Spinal cord (tissue), 10 donors: ENCODE measurements around the gene CIB4. TPM values are rescaled to one million over a fixed set of nuclear protein-coding genes. Genes with fewer than 3 reads are reported as not detected.
"Not testable (repeated sequence)": the region's sequence is repeated elsewhere in the genome, so short reads cannot be mapped to it uniquely, and the experiment has no call there.

Experiments
- DNase-seq, 6 donors: peaks; one replicate each; pipeline versions ENCODE4 v3.0.0 to v3.0.0-alpha.2; 2013 to 2015; ENCODE audit warnings: low spot score in 6 of 6, low read depth in 4 of 6
- H3K27ac ChIP-seq: one replicate; pipeline ENCODE4 v1.5.1; 2013; ENCODE audit warnings: low read depth, low read length, control low read depth
- H3K27me3 ChIP-seq: one replicate; pipeline ENCODE4 v1.6.1; 2013; ENCODE audit warnings: low read length; ENCODE audit not compliant: control insufficient read depth, insufficient read depth
- H3K36me3 ChIP-seq: one replicate; pipeline ENCODE4 v1.6.1; 2013; ENCODE audit warnings: low read length; ENCODE audit not compliant: control insufficient read depth, insufficient read depth
- H3K4me1 ChIP-seq: one replicate; pipeline ENCODE4 v1.6.1; 2013; ENCODE audit warnings: low read length; ENCODE audit not compliant: control insufficient read depth, insufficient read depth
- H3K4me3 ChIP-seq: one replicate; pipeline ENCODE4 v1.5.1; 2013; ENCODE audit warnings: low read depth, low read length, control low read depth
- H3K9me3 ChIP-seq: one replicate; pipeline ENCODE4 v1.6.1; 2013; ENCODE audit warnings: low read length; ENCODE audit not compliant: control insufficient read depth, insufficient read depth
- WGBS: methylation state at CpG from one replicate; pipeline ENCODE4 v1.1.5; 2013; ENCODE audit warnings: missing lambda C conversion rate; ENCODE audit not compliant: insufficient coverage; 5-methylcytosine and 5-hydroxymethylcytosine counted together
- polyA plus RNA-seq, 2 donors: library from polyadenylated mRNA; unstranded; fragments of 120-200 nt; gene quantifications; one replicate each; pipeline ENCODE4 v1.2.1, GENCODE V29; 2013; ENCODE audit not compliant: insufficient read length in 2 of 2
- total RNA-seq, 2 donors: library from RNA; depleted of rRNA in 1 of 2; stranded (reverse); fragments of 120-200 nt in 1 of 2; fragments of >200 nt in 1 of 2; gene quantifications; one replicate each; pipeline versions ENCODE4 v1.2.3 to v1.2.4, GENCODE V29; 2013 to 2014
- donor health status: healthy.

CIB4 gene
- total and polyA plus RNA-seq, 4 donors = 0.27 to 0.83 (median 0.50) TPM; not detected in 1

GRCh38 chr2:26668856-26669750, 27.9 kb upstream of the CIB4 start:
- H3K27ac ChIP-seq = no peak overlapping the region
- H3K4me3 ChIP-seq = no peak overlapping the region
- no peaks in the 10 kb centered on the region for H3K9me3 ChIP-seq
- no peaks in the 10 kb centered on the region for H3K36me3 ChIP-seq
- peak in 2 of 6 donors; percentile 47 to 65 for DNase-seq
- H3K27me3 ChIP-seq = peaks cover 3% of the 10 kb centered on the region
- no peaks in the 10 kb centered on the region for H3K4me1 ChIP-seq
- WGBS = 72% methylated on average over 7 of the region's 8 CpGs

GRCh38 chr2:26668041-26668440, 26.9 kb upstream of the CIB4 start:
- H3K9me3 ChIP-seq = no peaks in the 10 kb centered on the region
- H3K36me3 ChIP-seq = no peaks in the 10 kb centered on the region
- DNase-seq = no peak
- no peak overlapping the region for H3K4me3 ChIP-seq
- H3K4me1 ChIP-seq = no peaks in the 10 kb centered on the region
- no peak overlapping the region for H3K27ac ChIP-seq
- 93% methylated on average over 2 of the region's 4 CpGs for WGBS
- H3K27me3 ChIP-seq = peaks cover 3% of the 10 kb centered on the region

- DNase-seq = no peak
- H3K27ac ChIP-seq = no peak overlapping the region
- H3K27me3 ChIP-seq = peaks cover 3% of the 10 kb centered on the region
- H3K4me1 ChIP-seq = no peaks in the 10 kb centered on the region
- H3K36me3 ChIP-seq = no peaks in the 10 kb centered on the region
- WGBS = 100% methylated on average over 1 of the region's 2 CpGs
- no peaks in the 10 kb centered on the region for H3K9me3 ChIP-seq
- H3K4me3 ChIP-seq = no peak overlapping the region
Observed at GRCh38 chr2:26666671-26667070, 25.5 kb upstream of the CIB4 start.

GRCh38 chr2:26665296-26665695, 24.1 kb upstream of the CIB4 start:
- H3K4me1 ChIP-seq, DNase-seq: not testable (repeated sequence)

GRCh38 chr2:26660363-26660962, 19.3 kb upstream of the CIB4 start:
- no peak overlapping the region for H3K27ac ChIP-seq
- no peak for DNase-seq
- no peaks in the 10 kb centered on the region for H3K36me3 ChIP-seq
- no peaks in the 10 kb centered on the region for H3K9me3 ChIP-seq
- no CpG with 5 or more reads among the region's 1 CpG for WGBS
- H3K4me1 ChIP-seq = no peaks in the 10 kb centered on the region
- H3K4me3 ChIP-seq = no peak overlapping the region
- H3K27me3 ChIP-seq = no peaks in the 10 kb centered on the region

More at GRCh38 chr2:26665296-26665695, 24.1 kb upstream of the CIB4 start:
- not testable (repeated sequence) for H3K27me3 ChIP-seq, H3K9me3 ChIP-seq, H3K27ac ChIP-seq, H3K36me3 ChIP-seq, H3K4me3 ChIP-seq
- WGBS = 80% methylated on average over 3 of the region's 21 CpGs

- 75% methylated on average over 5 of the region's 6 CpGs for WGBS
- Histone ChIP-seq H3K4me3 (no peak overlapping the region), H3K9me3 (no peaks in the 10 kb centered on the region), H3K36me3 (no peaks in the 10 kb centered on the region), H3K4me1 (no peaks in the 10 kb centered on the region), H3K27me3 (no peaks in the 10 kb centered on the region), H3K27ac (no peak overlapping the region)
- no peak for DNase-seq
Observed at GRCh38 chr2:26658691-26659346, 17.7 kb upstream of the CIB4 start.

- H3K27me3 ChIP-seq = no peaks in the 10 kb centered on the region
- H3K4me3 ChIP-seq = no peak overlapping the region
- H3K27ac ChIP-seq = no peak overlapping the region
- no peaks in the 10 kb centered on the region for H3K9me3 ChIP-seq
- DNase-seq = no peak
- no peaks in the 10 kb centered on the region for H3K4me1 ChIP-seq
- WGBS = 67% methylated on average over 1 of the region's 4 CpGs
- no peaks in the 10 kb centered on the region for H3K36me3 ChIP-seq
Observed at GRCh38 chr2:26657265-26657664, 16.1 kb upstream of the CIB4 start.

- DNase-seq = no peak
- 47% methylated on average over 2 of the region's 9 CpGs for WGBS
- H3K4me3 ChIP-seq = no peak overlapping the region
Observed at GRCh38 chr2:26655611-26656195, 14.5 kb upstream of the CIB4 start.

GRCh38 chr2:26655120-26655519, 14.0 kb upstream of the CIB4 start:
- H3K9me3 ChIP-seq, H3K27ac ChIP-seq, H3K4me3 ChIP-seq, H3K27me3 ChIP-seq, DNase-seq, H3K36me3 ChIP-seq, H3K4me1 ChIP-seq: not testable (repeated sequence)
- 57% methylated on average over 1 of the region's 1 CpG for WGBS

More at GRCh38 chr2:26655611-26656195, 14.5 kb upstream of the CIB4 start:
- Histone ChIP-seq H3K9me3 (no peaks in the 10 kb centered on the region), H3K4me1 (no peaks in the 10 kb centered on the region), H3K36me3 (no peaks in the 10 kb centered on the region), H3K27ac (no peak overlapping the region), H3K27me3 (no peaks in the 10 kb centered on the region)
